A549 treated with CORT108297 at 1 μM for 4 hours (cell line): Measurements from ENCODE around the gene TSPAN2. TPM values are rescaled to one million over a fixed set of nuclear protein-coding genes. Genes with fewer than 3 reads are reported as not detected.

Experiments used
- total RNA-seq: library from RNA; stranded (reverse); fragments of 200-300 nt; extraction: Qiagen RNA extraction; gene quantifications from 5 replicates; pipeline ENCODE4 v1.2.3, GENCODE V29; 2022

The TSPAN2 gene
- 0.61 to 2.0 TPM (median 1.1 TPM) in 5 replicates for total RNA-seq

GRCh38 chr1:115089420-115090185 is at the start of gene TSPAN2:
TSPAN2 (minus strand) TSS chr1:115089503; CDS start chr1:115089432, 71 bp downstream.

GRCh38 chr1:115029526-115029925 is 59.8 kb downstream of the TSPAN2 start, which contains the start of gene TSHB:
TSHB (plus strand) TSS chr1:115029826; CDS start chr1:115033363, 3,537 bp downstream.

Other genes starting within 250 kb of the TSPAN2 start
- gene SYCP1, start 234.6 kb downstream of the TSPAN2 start, total RNA-seq = not detected in 5 replicates
- not detected in 5 replicates for gene TSHB, start 59.7 kb downstream of the TSPAN2 start, total RNA-seq
- 2.9 to 4.7 TPM (median 3.2 TPM) in 5 replicates for gene NGF, start 248.7 kb upstream of the TSPAN2 start, total RNA-seq